K562 (cell line): ENCODE results near the gene GPD1L. TPM values are rescaled to one million over a fixed set of nuclear protein-coding genes. Genes with fewer than 3 reads are reported as not detected.

ENCODE experiments used
- RAD21 ChIP-seq, 2 experiments: fragments of 250-450 bp in 1 of 2; fragments of 450-650 bp in 1 of 2; sonication (Bioruptor Pico) in 1 of 2; formaldehyde crosslinking in 1 of 2; IDR thresholded peaks in 1 of 2; conservative IDR thresholded peaks in 1 of 2; 2 replicates each; pipeline versions ENCODE4 v1.4.0 to v1.8.0; 2020 to 2022; ENCODE audit warnings: mild to moderate bottlenecking in 2 of 2, moderate library complexity in 1 of 2
- REST ChIP-seq, 2 experiments: fragments of 450-650 bp; formaldehyde crosslinking in 1 of 2; IDR thresholded peaks; 2 replicates each; pipeline versions ENCODE4 v1.4.0 to v1.6.1; 2014 to 2020; ENCODE audit warnings: mild to moderate bottlenecking in 2 of 2, borderline replicate concordance in 1 of 2, low read depth in 1 of 2
- polyA plus RNA-seq, 8 experiments: library from polyadenylated mRNA; depleted of rRNA in 4 of 8; stranded (reverse) in 5 of 8; unstranded in 3 of 8; fragments of >200 nt; fragmentation: Nextera tagmentation in 2 of 8; fragmentation: Illumina TruSeq in 1 of 8; extraction: Ambion mirVana in 2 of 8; extraction: Trizol in 1 of 8; gene quantifications; 2 replicates each; pipeline versions ENCODE4 v1.2.1 to v1.2.3, GENCODE V29; 2011 to 2014; ENCODE audit warnings: inconsistent platforms in 1 of 8, missing spikeins in 1 of 8
- total RNA-seq, 7 experiments: library from RNA; depleted of rRNA in 6 of 7; stranded (reverse); fragments of >200 nt in 6 of 7; fragmentation: Illumina TruSeq in 2 of 7; extraction: Trizol in 2 of 7; gene quantifications; 2 replicates each; pipeline versions ENCODE4 v1.2.1 to v1.2.3, GENCODE V29; 2011 to 2021; ENCODE audit warnings: low replicate concordance in 1 of 7

Gene GPD1L
- total and polyA plus RNA-seq, 9 of the 15 experiments (the other 6 are each of a cell fraction or from before 2014, with no cell fraction given) = 1.6 to 17.3 (median 12.3) TPM

GRCh38 chr3:32154205-32154579, 47.8 kb downstream of the GPD1L start (continued):
- TF ChIP-seq REST (IDR thresholded peaks at IDR 0.05; ENCODE audit: borderline replicate concordance) = peak; percentile 42; the same call in 1 of the 2 replicates
- TF ChIP-seq REST (CRISPR knock-in tag; IDR thresholded peaks at IDR 0.05; ENCODE audit: low read depth) = no peak
- peak; percentile 53 to 71 for TF ChIP-seq RAD21 (CRISPR knock-in tag; conservative IDR thresholded peaks at IDR 0.05 in 1 of 2, IDR thresholded peaks at IDR 0.05 in 1 of 2)
- TF ChIP-seq, all 486 proteins: peak for 4
